Right lobe of liver (tissue), 6 donors: ENCODE data around the gene HSD17B11. TPM values are rescaled to one million over a fixed set of nuclear protein-coding genes. Genes with fewer than 3 reads are reported as not detected.
"Not testable (repeated sequence)": the region's sequence is repeated elsewhere in the genome, so short reads cannot be mapped to it uniquely, and the experiment has no call there.

Experiments
- ATAC-seq, 4 donors: fragments of 200-7000 bp; cut with Tn5 transposase; one replicate each; pipeline ENCODE4 v1.9.1; 2020; ENCODE audit warnings: mild to moderate bottlenecking in 4 of 4, moderate library complexity in 4 of 4
- DNase-seq, 3 donors: peaks; one replicate each; pipeline ENCODE4 v3.0.0-alpha.2; 2020
- H3K27ac ChIP-seq, 3 donors: fragments of 200-600 bp; one replicate each; pipeline ENCODE4 v1.8.0; 2022
- H3K27me3 ChIP-seq, 2 donors: fragments of 200-600 bp; one replicate each; pipeline ENCODE4 v1.8.0; 2022
- H3K36me3 ChIP-seq, 4 donors: fragments of 200-600 bp; sonication (generic) in 1 of 4; one replicate each; pipeline versions ENCODE4 v1.5.1 to v1.8.0; 2017 to 2022; ENCODE audit warnings: control low read depth in 1 of 4
- H3K4me1 ChIP-seq, 4 donors: fragments of 200-600 bp; sonication (generic) in 1 of 4; one replicate each; pipeline versions ENCODE4 v1.5.1 to v1.8.0; 2017 to 2022; ENCODE audit warnings: control low read depth in 1 of 4
- H3K4me3 ChIP-seq, 3 donors: fragments of 200-600 bp; one replicate each; pipeline ENCODE4 v1.8.0; 2022
- H3K9me3 ChIP-seq, 4 donors: fragments of 200-600 bp; sonication (generic) in 1 of 4; one replicate each; pipeline versions ENCODE4 v1.5.1 to v1.8.0; 2017 to 2022; ENCODE audit warnings: control low read depth in 1 of 4
- POLR2A ChIP-seq: fragments of 450-650 bp; IDR thresholded peaks from one replicate; pipeline ENCODE4 v1.6.1; 2017; ENCODE audit warnings: antibody characterized with exemption, mild to moderate bottlenecking
- WGBS: methylation state at CpG from one replicate; pipeline ENCODE4 v1.1.6; 2018; ENCODE audit warnings: low coverage, low lambda C conversion rate; ENCODE audit not compliant: insufficient coverage; ENCODE audit errors: missing lambda C conversion rate; 5-methylcytosine and 5-hydroxymethylcytosine counted together
- intact Hi-C, 2 donors: fragments of 100-400 bp; cut with DNase I; formaldehyde crosslinking; loops; one replicate each; pipeline versions ENCODE4 v1.11.2 to v1.14.1; 2022
- microRNA-seq, 2 donors: library from miRNA; unstranded; fragments of <30 nt; microRNA quantifications; one replicate each; pipeline ENCODE4, GENCODE V29; 2019 to 2020
- small RNA-seq, 2 experiments: library from RNA; depleted of rRNA; stranded (forward); fragments of <200 nt; gene quantifications; one replicate each; pipeline ENCODE3, GENCODE V24; 2016
- total RNA-seq, 6 experiments: library from RNA; depleted of rRNA in 2 of 6; stranded (reverse); fragments of >200 nt in 2 of 6; fragmentation: NEBNext Ultra II Directional in 3 of 6; extraction: Animal tissue kit (Norgen Biotek cat#: 25700) in 3 of 6; gene quantifications; one replicate each; pipeline versions ENCODE4 v1.1.0 to v1.2.4, GENCODE V29; 2016 to 2023
- TF ChIP-seq, protein P1 (sequence below), 4 donors: fragments of 200-600 bp in 3 of 4; fragments of 450-650 bp in 1 of 4; IDR thresholded peaks; one replicate each; pipeline versions ENCODE4 v1.5.1 to v1.8.0; 2016 to 2022; ENCODE audit warnings: antibody characterized with exemption in 4 of 4, mild to moderate bottlenecking in 2 of 4
- donor health status: DM: no; HTN: yes; CAD: no.
- donor health status: DM: no; HTN: no; CAD: no.
- donor health status: DM: no; HTN: no; CAD: no.
- donor health status: DM: no; HTN: yes; CAD: no.
- donor health status: DM: no; HTN: yes; CAD: no.

The HSD17B11 gene
- total RNA-seq, 6 experiments from 2014 or later = 36.1 to 170 (median 127) TPM

DNA sequence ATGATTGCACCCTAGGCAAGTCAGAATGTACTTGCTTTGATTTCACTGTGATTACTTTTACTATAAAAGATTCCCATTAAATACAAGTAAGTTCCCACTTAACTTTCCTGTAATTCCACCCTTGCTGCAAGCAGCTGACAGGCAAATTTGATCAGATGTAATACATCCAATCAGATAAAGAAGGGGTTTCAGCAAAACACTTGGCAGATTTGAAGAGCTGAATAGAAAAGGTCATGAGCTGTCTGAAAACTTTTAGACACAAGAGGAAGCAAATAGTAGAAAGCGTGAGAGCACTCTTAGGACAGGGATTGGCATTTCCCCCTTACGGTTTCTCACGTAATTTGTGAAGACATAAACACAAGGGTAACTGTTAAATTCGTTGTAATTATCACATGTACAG, 91.1 kb downstream of the HSD17B11 start:
- Histone ChIP-seq H3K27me3 (no peaks in the 10 kb centered on the region), H3K9me3 (no peaks in the 10 kb centered on the region), H3K27ac (peak overlapping the region in 1 of 3 donors; percentile 30), H3K4me3 (no peak overlapping the region), H3K4me1 (peaks cover 0 to 7% (median 0%) of the 10 kb centered on the region in 4 donors), H3K36me3 (peaks cover 0 to 7% (median 0%) of the 10 kb centered on the region in 4 donors)
- intact Hi-C loops = no loop called here
- WGBS = 42% methylated on average over 4 of the region's 4 CpGs
- TF ChIP-seq POLR2A = no peak
- TF ChIP-seq, protein P1, sequence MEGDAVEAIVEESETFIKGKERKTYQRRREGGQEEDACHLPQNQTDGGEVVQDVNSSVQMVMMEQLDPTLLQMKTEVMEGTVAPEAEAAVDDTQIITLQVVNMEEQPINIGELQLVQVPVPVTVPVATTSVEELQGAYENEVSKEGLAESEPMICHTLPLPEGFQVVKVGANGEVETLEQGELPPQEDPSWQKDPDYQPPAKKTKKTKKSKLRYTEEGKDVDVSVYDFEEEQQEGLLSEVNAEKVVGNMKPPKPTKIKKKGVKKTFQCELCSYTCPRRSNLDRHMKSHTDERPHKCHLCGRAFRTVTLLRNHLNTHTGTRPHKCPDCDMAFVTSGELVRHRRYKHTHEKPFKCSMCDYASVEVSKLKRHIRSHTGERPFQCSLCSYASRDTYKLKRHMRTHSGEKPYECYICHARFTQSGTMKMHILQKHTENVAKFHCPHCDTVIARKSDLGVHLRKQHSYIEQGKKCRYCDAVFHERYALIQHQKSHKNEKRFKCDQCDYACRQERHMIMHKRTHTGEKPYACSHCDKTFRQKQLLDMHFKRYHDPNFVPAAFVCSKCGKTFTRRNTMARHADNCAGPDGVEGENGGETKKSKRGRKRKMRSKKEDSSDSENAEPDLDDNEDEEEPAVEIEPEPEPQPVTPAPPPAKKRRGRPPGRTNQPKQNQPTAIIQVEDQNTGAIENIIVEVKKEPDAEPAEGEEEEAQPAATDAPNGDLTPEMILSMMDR (IDR thresholded peaks at IDR 0.05) = no peak
- DNase-seq (no peak), ATAC-seq (peak; percentile 49 to 85 (median 58))

DNA sequence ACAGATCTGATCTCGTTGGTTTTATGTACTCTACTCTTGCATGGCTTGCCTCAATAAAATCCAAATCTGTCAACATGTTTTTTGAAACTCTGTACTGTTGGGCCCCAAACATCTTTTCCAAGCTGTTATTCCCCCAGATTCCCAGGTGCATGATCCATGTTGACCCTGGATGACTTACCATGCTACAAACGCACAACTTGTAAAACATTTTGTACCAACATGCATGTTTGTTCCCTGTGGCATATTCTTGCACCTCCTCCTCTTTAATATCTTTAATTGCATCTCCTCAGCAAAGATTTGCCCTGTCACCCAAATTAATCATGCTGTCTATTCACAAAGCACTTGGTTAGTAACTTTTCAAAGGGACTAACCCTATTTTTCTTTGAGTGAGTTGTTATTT, 92.6 kb downstream of the HSD17B11 start:
- WGBS = 26% methylated on average over 2 of the region's 2 CpGs
- no peaks in the 10 kb centered on the region for H3K9me3 ChIP-seq
- H3K4me3 ChIP-seq = no peak overlapping the region
- no peak overlapping the region for H3K27ac ChIP-seq
- H3K36me3 ChIP-seq = no peaks in the 10 kb centered on the region
- intact Hi-C loops = no loop called here
- TF ChIP-seq, protein P1 (IDR thresholded peaks at IDR 0.05) = no peak
- TF ChIP-seq POLR2A = no peak
- H3K4me1 ChIP-seq = peaks cover 0 to 7% (median 0%) of the 10 kb centered on the region in 4 donors
- DNase-seq (no peak), ATAC-seq (no peak)
- no peaks in the 10 kb centered on the region for H3K27me3 ChIP-seq

DNA sequence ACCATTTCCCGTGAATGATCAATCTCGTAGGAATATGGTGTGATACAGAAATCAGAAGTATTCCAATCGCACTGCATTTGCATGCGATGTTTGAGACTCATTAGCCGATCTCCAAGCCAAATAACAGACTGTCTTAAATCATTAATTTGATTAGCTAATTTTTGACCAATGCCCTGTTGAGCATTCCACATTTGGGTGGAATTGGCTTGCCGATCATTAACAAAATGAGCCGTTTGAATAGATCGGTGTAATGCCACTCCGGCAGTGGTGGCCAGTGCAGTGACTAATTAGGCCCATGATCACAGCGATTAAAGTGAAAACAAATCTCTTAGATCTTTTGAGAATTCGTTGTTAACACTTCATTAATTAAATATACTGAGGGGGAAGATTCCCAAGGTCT, 96.1 kb downstream of the HSD17B11 start:
- ATAC-seq, H3K4me3 ChIP-seq, H3K4me1 ChIP-seq, H3K27me3 ChIP-seq, intact Hi-C loops, DNase-seq, H3K36me3 ChIP-seq, H3K9me3 ChIP-seq, H3K27ac ChIP-seq: not testable (repeated sequence)
- 86% methylated on average over 11 of the region's 11 CpGs for WGBS

DNA sequence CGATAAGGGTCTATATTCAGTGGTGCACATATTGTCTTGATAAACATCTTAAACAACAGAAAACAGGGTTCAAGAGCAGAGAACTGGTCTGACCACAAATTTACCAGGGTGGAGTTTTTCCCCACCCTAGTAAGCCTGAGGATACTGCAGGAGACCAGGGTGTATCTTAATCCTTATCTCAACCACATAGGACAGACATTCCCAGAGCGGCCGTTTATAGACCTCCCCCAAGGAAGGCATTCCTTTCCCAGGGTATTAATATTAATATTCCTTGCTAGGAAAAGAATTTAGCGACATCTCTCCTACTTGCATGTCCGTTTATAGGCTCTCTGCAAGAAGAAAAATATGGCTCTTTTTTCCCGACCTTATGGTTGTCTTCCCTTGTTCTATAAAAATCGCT, 97.1 kb downstream of the HSD17B11 start:
- intact Hi-C loops, ATAC-seq, H3K9me3 ChIP-seq, H3K4me3 ChIP-seq, H3K27ac ChIP-seq, H3K27me3 ChIP-seq, H3K36me3 ChIP-seq, H3K4me1 ChIP-seq, DNase-seq: not testable (repeated sequence)
- 82% methylated on average over 5 of the region's 7 CpGs for WGBS

DNA sequence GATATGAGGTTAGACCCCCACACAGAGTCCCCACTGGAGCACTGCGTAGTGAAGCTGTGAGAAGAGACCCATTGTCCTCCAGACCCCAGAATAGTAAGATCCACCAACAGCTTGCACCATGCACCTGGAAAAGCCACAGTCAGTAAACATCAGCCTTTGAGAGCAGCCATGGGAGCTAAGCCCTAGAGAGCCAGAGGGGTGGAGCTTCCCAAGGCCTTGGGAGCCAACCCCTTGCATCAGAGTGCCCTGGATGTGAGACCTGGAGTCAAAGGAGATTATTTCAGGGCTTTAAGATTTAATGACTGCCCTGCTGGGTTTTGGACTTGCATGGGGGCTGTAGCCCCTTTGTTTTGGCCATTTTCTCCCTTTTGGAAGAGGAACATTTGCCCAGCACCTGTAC, 104.0 kb downstream of the HSD17B11 start:
- no peaks in the 10 kb centered on the region for H3K27me3 ChIP-seq
- H3K36me3 ChIP-seq = no peaks in the 10 kb centered on the region
- intact Hi-C loops = no loop called here
- 100% methylated on average over 1 of the region's 1 CpG for WGBS
- no peaks in the 10 kb centered on the region for H3K9me3 ChIP-seq
- peak in 1 of 3 donors; percentile 64 for DNase-seq
- peak in 3 of 4 donors; percentile 30 to 81 (median 38) for ATAC-seq
- no peak overlapping the region for H3K27ac ChIP-seq
- H3K4me3 ChIP-seq = no peak overlapping the region
- peaks cover 0 to 6% (median 0%) of the 10 kb centered on the region in 4 donors for H3K4me1 ChIP-seq
- TF ChIP-seq POLR2A = no peak
- TF ChIP-seq, protein P1 (IDR thresholded peaks at IDR 0.05) = no peak

Small RNAs within 50 kb of the gene (microRNA-seq; reads per million reads assigned to microRNA genes)
- gene MIR5705 = 0 reads per million in 2 donors

Small RNAs within 50 kb of the gene (small RNA-seq; reads per million reads assigned to genes)
- gene MIR5705 (0 reads per million in 2 experiments), gene RN7SL681P (0 reads per million in 2 experiments)

Other genes with a start within 250 kb of the HSD17B11 start
- 1 to 10 TPM; 5.5 to 9.6 (median 7.2) TPM for gene KLHL8, start 170.6 kb downstream of the HSD17B11 start, total RNA-seq
- gene HSD17B13, start 68.3 kb downstream of the HSD17B11 start, total RNA-seq = 100 to 1,000 TPM in 2 of 6 experiments, 10 to 100 TPM in 4; 27.1 to 181 (median 65.3) TPM
- gene NUDT9, start 31.4 kb upstream of the HSD17B11 start, total RNA-seq = 10 to 100 TPM; 13.3 to 53.5 (median 21.2) TPM
- gene SPARCL1, start 138.2 kb upstream of the HSD17B11 start, total RNA-seq = 10 to 100 TPM in 3 of 6 experiments, 1 to 10 TPM in 3; 5.3 to 14.3 (median 9.1) TPM
- gene DSPP, start 217.3 kb upstream of the HSD17B11 start, total RNA-seq = not detected